ENCODE data around the gene TTC7B. TPM values are rescaled to one million over a fixed set of nuclear protein-coding genes. Genes with fewer than 3 reads are reported as not detected.

TTC7B gene
- total and polyA plus RNA-seq, 10 of the 15 experiments (the other 5 are each of a cell fraction or from before 2014, with no cell fraction given) = under 0.01 to 1.1 (median 0.26) TPM; not detected in 2

DNA sequence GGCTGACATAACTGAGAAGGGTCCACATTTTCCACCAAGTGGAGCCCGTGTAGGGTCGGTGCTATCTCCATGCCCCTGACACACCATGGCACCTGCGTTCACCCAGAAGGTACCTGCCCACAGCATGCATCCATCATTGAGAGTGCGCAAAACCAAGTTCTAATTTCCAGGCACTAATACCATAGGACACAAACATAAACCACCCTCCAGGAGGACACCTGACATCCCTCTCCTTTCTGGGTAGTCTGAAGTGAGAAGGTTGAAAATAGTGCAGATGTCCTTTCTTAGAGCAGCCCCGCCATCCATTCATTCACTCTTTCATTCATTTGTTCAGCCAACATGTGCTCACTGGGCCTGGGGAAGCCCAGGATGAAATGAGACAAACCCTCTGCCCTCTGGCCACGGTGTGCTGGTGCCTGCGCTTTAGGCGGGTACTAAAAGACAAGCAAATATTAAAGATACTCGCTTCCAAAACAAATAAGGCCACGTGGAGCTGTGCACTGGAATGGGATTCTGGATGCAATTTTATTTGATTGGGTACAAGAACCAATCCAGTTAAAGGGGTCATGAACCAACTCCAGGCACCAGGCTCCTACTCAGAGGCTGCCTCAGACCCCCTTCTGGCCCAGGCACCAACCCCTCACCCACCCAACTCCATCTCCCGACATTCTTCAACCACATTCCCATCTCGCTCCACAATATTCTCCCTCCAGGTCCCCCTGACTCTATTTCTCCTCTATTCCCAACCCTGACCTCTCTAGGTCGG is 1.2 kb downstream of the TTC7B start:
- CTCF ChIA-PET = interaction anchor here (1.0 to 1.6 kb wide), 2 partner anchors 11 to 56 kb away, joined by 3 read pairs; no protein-coding TSS in a partner anchor
- RAD21 ChIA-PET (ENCODE audit: unreplicated experiment) = no interaction called here
- Histone ChIP-seq H3K79me2 (ENCODE audit: control insufficient read depth, insufficient read depth, low read length) (no peaks in the 10 kb centered on the region), H3K27ac (ENCODE audit: control insufficient read depth, insufficient read depth) (no peak overlapping the region), H3K4me3 (no peak overlapping the region), H3K4me2 (ENCODE audit: control insufficient read depth, insufficient read depth) (no peak overlapping the region), H3K9me3 (replicated peaks; ENCODE audit: control insufficient read depth, insufficient read depth, low read length) (no peaks in the 10 kb centered on the region), H4K20me1 (ENCODE audit: control insufficient read depth, insufficient read depth) (no peaks in the 10 kb centered on the region), H3K9ac (ENCODE audit: control insufficient read depth, insufficient read depth, low read length) (no peak overlapping the region), H2AFZ (ENCODE audit: control insufficient read depth, low read depth, low read length) (no peak overlapping the region), H3K27me3 (replicated peaks in 1 of 2; ENCODE audit: control insufficient read depth in 2 of 2, insufficient read depth in 2 of 2, low read length in 1 of 2) (peaks cover 2 to 6% of the 10 kb centered on the region in 2 experiments; a peak in 3 of 4 replicates), H3K36me3 (ENCODE audit: control insufficient read depth in 2 of 2, insufficient read depth in 2 of 2, low read length in 1 of 2) (no peaks in the 10 kb centered on the region), H3K4me1 (ENCODE audit: control insufficient read depth, insufficient read depth, low read length) (no peaks in the 10 kb centered on the region)
- SMC1A ChIA-PET (ENCODE audit: uncharacterized antibody, unreplicated experiment) = no interaction called here
- FAIRE-seq (no peak), ATAC-seq (no peak), DNase-seq (ENCODE audit: low read depth, low spot score) (no peak)
- BruUV-seq (replicated peaks) = no TSS peak
- TF ChIP-seq SIN3A (IDR thresholded peaks at IDR 0.05; ENCODE audit: low read depth, low read length) = no peak
- TF ChIP-seq MEF2A (IDR thresholded peaks at IDR 0.05; ENCODE audit: insufficient read depth, low read depth, low read length) = no peak
- TF ChIP-seq NFYB (IDR thresholded peaks at IDR 0.05; ENCODE audit: insufficient read depth, low read depth, low read length) = no peak
- no peak for TF ChIP-seq CEBPB (IDR thresholded peaks at IDR 0.05; ENCODE audit: borderline replicate concordance in 1 of 2, low read depth in 2 of 2, low read length in 2 of 2)
- TF ChIP-seq, protein P1, sequence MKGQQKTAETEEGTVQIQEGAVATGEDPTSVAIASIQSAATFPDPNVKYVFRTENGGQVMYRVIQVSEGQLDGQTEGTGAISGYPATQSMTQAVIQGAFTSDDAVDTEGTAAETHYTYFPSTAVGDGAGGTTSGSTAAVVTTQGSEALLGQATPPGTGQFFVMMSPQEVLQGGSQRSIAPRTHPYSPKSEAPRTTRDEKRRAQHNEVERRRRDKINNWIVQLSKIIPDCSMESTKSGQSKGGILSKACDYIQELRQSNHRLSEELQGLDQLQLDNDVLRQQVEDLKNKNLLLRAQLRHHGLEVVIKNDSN (IDR thresholded peaks at IDR 0.05; ENCODE audit: borderline replicate concordance, extremely low read length, insufficient read depth, low read depth, low read length) = no peak
- WGBS (ENCODE audit: insufficient coverage, insufficient replicate concordance, low lambda C conversion rate, missing lambda C conversion rate) = 66% methylated on average over 13 of the region's 13 CpGs
- intact Hi-C loops (cut with micrococcal nuclease; ENCODE audit: unreplicated experiment) = no loop called here
- in situ Hi-C loops (cut with MboI) = no loop called here
- POLR2A ChIA-PET = no interaction called here
